Hepatocyte (in vitro differentiated cells): ENCODE results near the gene DNMT3B. TPM values are rescaled to one million over a fixed set of nuclear protein-coding genes. Genes with fewer than 3 reads are reported as not detected.

Experiments
- DNase-seq: peaks from one replicate; pipeline ENCODE4 v3.0.0-alpha.2; 2016; ENCODE audit warnings: low spot score
- H2AFZ ChIP-seq: fragments of 200-600 bp; sonication (generic); 2 replicates; pipeline ENCODE4 v1.6.0; 2016; ENCODE audit warnings: antibody characterized with exemption, mild to moderate bottlenecking
- H3K27ac ChIP-seq: fragments of 200-600 bp; sonication (generic); 2 replicates; pipeline ENCODE4 v1.5.1; 2016; ENCODE audit warnings: mild to moderate bottlenecking
- H3K27me3 ChIP-seq: fragments of 200-600 bp; sonication (generic); 2 replicates; pipeline ENCODE4 v1.6.1; 2016
- H3K36me3 ChIP-seq: fragments of 200-600 bp; sonication (generic); replicated peaks from 2 replicates; pipeline ENCODE4 v1.5.1; 2016; ENCODE audit warnings: low read depth; ENCODE audit not compliant: insufficient read depth
- H3K4me1 ChIP-seq: fragments of 200-600 bp; sonication (generic); 2 replicates; pipeline ENCODE4 v1.5.1; 2016; ENCODE audit warnings: mild to moderate bottlenecking, moderate library complexity; ENCODE audit not compliant: insufficient read depth
- H3K4me2 ChIP-seq: fragments of 200-600 bp; sonication (generic); 2 replicates; pipeline ENCODE4 v1.6.0; 2016
- H3K4me3 ChIP-seq: fragments of 200-600 bp; sonication (generic); 2 replicates; pipeline ENCODE4 v1.5.1; 2016; ENCODE audit warnings: mild to moderate bottlenecking
- H3K79me2 ChIP-seq: fragments of 200-600 bp; sonication (generic); 2 replicates; pipeline ENCODE4 v1.6.0; 2017; ENCODE audit warnings: mild to moderate bottlenecking
- H3K9me2 ChIP-seq: fragments of 200-600 bp; sonication (generic); replicated peaks from 2 replicates; pipeline ENCODE4 v1.6.0; 2017; ENCODE audit warnings: mild to moderate bottlenecking; ENCODE audit not compliant: insufficient read depth
- H3K9me3 ChIP-seq: fragments of 200-600 bp; sonication (generic); 2 replicates; pipeline ENCODE4 v1.5.1; 2016; ENCODE audit warnings: low read depth, mild to moderate bottlenecking
- H4K20me1 ChIP-seq: fragments of 200-600 bp; sonication (generic); 2 replicates; pipeline ENCODE4 v1.6.0; 2016; ENCODE audit warnings: mild to moderate bottlenecking; ENCODE audit not compliant: insufficient read depth, poor library complexity, severe bottlenecking
- EZH2 ChIP-seq: fragments of 200-600 bp; sonication (generic); IDR thresholded peaks from 2 replicates; pipeline ENCODE4 v1.6.1; 2016; ENCODE audit warnings: antibody characterized with exemption, mild to moderate bottlenecking, borderline replicate concordance
- EZH2phosphoT487 ChIP-seq: fragments of 200-600 bp; sonication (generic); IDR thresholded peaks from one replicate; pipeline ENCODE4 v1.6.1; 2018; ENCODE audit warnings: antibody characterized with exemption, mild to moderate bottlenecking, low read depth, moderate library complexity; ENCODE audit not compliant: unreplicated experiment, severe bottlenecking
- WGBS: methylation state at CpG from one replicate; pipeline ENCODE4 v1.1.6; 2016; ENCODE audit warnings: low lambda C conversion rate; ENCODE audit errors: missing lambda C conversion rate; 5-methylcytosine and 5-hydroxymethylcytosine counted together
- polyA plus RNA-seq: library from polyadenylated mRNA; unstranded; fragments of >200 nt; fragmentation: Nextera tagmentation; extraction: Ambion mirVana; gene quantifications from 2 replicates; pipeline ENCODE4 v1.2.1, GENCODE V29; 2016
- total RNA-seq: library from RNA; depleted of rRNA; stranded (reverse); fragments of >200 nt; gene quantifications from 2 replicates; pipeline ENCODE4 v1.2.3, GENCODE V29; 2014
- TF ChIP-seq, protein P1 (sequence below): fragments of 200-600 bp; sonication (generic); IDR thresholded peaks from 2 replicates; pipeline ENCODE4 v1.5.1; 2016; ENCODE audit warnings: antibody characterized with exemption, mild to moderate bottlenecking; ENCODE audit not compliant: poor library complexity

DNMT3B gene
- total and polyA plus RNA-seq, 2 experiments from 2014 or later, result 4.3 to 5.2 TPM

- no peak overlapping the region for H3K27ac ChIP-seq
- no peak for DNase-seq
- TF ChIP-seq EZH2, result no peak
- TF ChIP-seq, protein P1, sequence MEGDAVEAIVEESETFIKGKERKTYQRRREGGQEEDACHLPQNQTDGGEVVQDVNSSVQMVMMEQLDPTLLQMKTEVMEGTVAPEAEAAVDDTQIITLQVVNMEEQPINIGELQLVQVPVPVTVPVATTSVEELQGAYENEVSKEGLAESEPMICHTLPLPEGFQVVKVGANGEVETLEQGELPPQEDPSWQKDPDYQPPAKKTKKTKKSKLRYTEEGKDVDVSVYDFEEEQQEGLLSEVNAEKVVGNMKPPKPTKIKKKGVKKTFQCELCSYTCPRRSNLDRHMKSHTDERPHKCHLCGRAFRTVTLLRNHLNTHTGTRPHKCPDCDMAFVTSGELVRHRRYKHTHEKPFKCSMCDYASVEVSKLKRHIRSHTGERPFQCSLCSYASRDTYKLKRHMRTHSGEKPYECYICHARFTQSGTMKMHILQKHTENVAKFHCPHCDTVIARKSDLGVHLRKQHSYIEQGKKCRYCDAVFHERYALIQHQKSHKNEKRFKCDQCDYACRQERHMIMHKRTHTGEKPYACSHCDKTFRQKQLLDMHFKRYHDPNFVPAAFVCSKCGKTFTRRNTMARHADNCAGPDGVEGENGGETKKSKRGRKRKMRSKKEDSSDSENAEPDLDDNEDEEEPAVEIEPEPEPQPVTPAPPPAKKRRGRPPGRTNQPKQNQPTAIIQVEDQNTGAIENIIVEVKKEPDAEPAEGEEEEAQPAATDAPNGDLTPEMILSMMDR, result no peak
- no peak for TF ChIP-seq EZH2phosphoT487
- no peaks in the 10 kb centered on the region for H3K36me3 ChIP-seq
- no peak overlapping the region for H3K4me2 ChIP-seq
- H4K20me1 ChIP-seq, result no peaks in the 10 kb centered on the region
- H3K27me3 ChIP-seq, result no peaks in the 10 kb centered on the region
- no peaks in the 10 kb centered on the region for H3K9me3 ChIP-seq
- no peak overlapping the region for H3K4me3 ChIP-seq
- no peaks in the 10 kb centered on the region for H3K9me2 ChIP-seq
- no peaks in the 10 kb centered on the region for H3K79me2 ChIP-seq
- H3K4me1 ChIP-seq, result peaks cover 4% of the 10 kb centered on the region
- H2AFZ ChIP-seq, result no peak overlapping the region
Measured at GRCh38 chr20:32751293-32751692, 10.9 kb upstream of the DNMT3B start.

- H3K4me2 ChIP-seq, result no peak overlapping the region
- H3K9me3 ChIP-seq, result no peaks in the 10 kb centered on the region
- no peaks in the 10 kb centered on the region for H4K20me1 ChIP-seq
- DNase-seq, result no peak
- no peaks in the 10 kb centered on the region for H3K79me2 ChIP-seq
- peaks cover 4% of the 10 kb centered on the region for H3K4me1 ChIP-seq
- TF ChIP-seq EZH2, result no peak
- no peak for TF ChIP-seq EZH2phosphoT487
- TF ChIP-seq, protein P1, result no peak
- no peak overlapping the region for H3K27ac ChIP-seq
- no peaks in the 10 kb centered on the region for H3K36me3 ChIP-seq
- WGBS, result 84% methylated on average over 6 of the region's 6 CpGs
- no peak overlapping the region for H2AFZ ChIP-seq
- no peak overlapping the region for H3K4me3 ChIP-seq
- no peaks in the 10 kb centered on the region for H3K27me3 ChIP-seq
- no peaks in the 10 kb centered on the region for H3K9me2 ChIP-seq
Measured at GRCh38 chr20:32751702-32752457, 10.3 kb upstream of the DNMT3B start.

DNA sequence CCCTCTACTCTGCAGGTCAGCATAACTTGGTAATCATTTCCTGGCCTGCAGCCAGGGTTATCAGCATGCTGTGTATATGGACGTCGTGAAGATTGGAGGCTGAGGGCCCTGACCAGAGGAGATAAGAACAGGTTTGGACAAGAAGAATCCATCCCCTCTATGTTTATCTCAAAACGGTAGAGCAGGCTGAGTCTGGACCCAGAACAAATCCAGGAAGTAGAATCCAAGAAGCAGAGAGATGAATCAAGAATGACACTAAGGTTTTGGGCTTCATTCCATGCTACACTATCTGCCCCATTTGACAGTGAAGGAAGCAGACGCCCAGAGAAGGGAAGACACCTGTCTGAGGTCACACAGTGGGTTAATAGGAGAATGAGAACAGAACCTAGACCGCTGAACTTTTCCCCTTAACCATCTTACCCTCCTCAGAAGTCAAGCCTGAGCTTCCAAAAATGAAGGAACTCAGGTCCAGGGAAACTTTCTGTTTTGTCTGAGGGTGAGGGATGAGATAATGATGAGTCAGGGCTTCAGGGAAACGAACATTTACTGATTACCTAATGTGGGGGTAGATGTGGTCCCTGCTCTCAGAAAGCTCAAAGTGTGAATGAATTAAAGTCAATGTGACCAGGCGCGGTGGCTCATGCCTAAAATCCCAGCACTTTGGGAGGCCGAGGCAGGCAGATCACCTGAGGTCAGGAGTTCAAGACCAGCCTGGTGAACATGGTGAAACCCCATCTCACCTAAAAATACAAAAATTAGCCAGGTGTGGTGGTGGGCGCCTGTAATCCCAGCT, 9.5 kb upstream of the DNMT3B start:
- H3K4me1 ChIP-seq, result peaks cover 4% of the 10 kb centered on the region
- no peaks in the 10 kb centered on the region for H3K9me3 ChIP-seq
- H3K79me2 ChIP-seq, result no peaks in the 10 kb centered on the region
- H3K27ac ChIP-seq, result no peak overlapping the region
- no peaks in the 10 kb centered on the region for H3K27me3 ChIP-seq
- H3K4me2 ChIP-seq, result no peak overlapping the region
- H3K36me3 ChIP-seq, result no peaks in the 10 kb centered on the region
- no peaks in the 10 kb centered on the region for H4K20me1 ChIP-seq
- no peak for DNase-seq
- TF ChIP-seq, protein P1, result no peak
- TF ChIP-seq EZH2phosphoT487 (no peak), EZH2 (no peak)
- 54% methylated on average over 10 of the region's 10 CpGs for WGBS
- no peaks in the 10 kb centered on the region for H3K9me2 ChIP-seq
- H2AFZ ChIP-seq, result no peak overlapping the region
- no peak overlapping the region for H3K4me3 ChIP-seq
